Measurements from ENCODE around the gene ZNF772. TPM values are rescaled to one million over a fixed set of nuclear protein-coding genes. Genes with fewer than 3 reads are reported as not detected.
"Not testable (repeated sequence)": the region's sequence is repeated elsewhere in the genome, so short reads cannot be mapped to it uniquely, and the experiment has no call there.

The ZNF772 gene
- total RNA-seq, 4 donors from 2014 or later, result 6.1 to 15.0 (median 10.9) TPM

GRCh38 chr19:57499680-57500395, 22.5 kb upstream of the ZNF772 start, which contains the start of gene ZNF773:
ZNF773 (plus strand) TSS chr19:57499938; CDS start chr19:57500081, 143 bp downstream.
- peak; percentile 97 for DNase-seq (ENCODE audit: low spot score in 2 of 2)
- not testable (repeated sequence) for H3K9me3 ChIP-seq, H3K27me3 ChIP-seq, H3K4me1 ChIP-seq
- peak in 2 of 3 donors; percentile 56 to 88 for TF ChIP-seq POLR2AphosphoS5 (IDR thresholded peaks at IDR 0.05)
- TF ChIP-seq POLR2A (IDR thresholded peaks at IDR 0.05), result peak in 1 of 2 donors; percentile 61
- Histone ChIP-seq H3K36me3 (peaks cover 11% of the 10 kb centered on the region), H3K4me3 (peak within 1 kb of the TSS; percentile 77), H3K27ac (peak within 1 kb of the TSS; percentile 92)
- 3% methylated on average over 47 of the region's 69 CpGs for WGBS

- not testable (repeated sequence) for H3K27ac ChIP-seq; DNase-seq (ENCODE audit: low spot score in 2 of 2); H3K4me1 ChIP-seq; H3K9me3 ChIP-seq; H3K36me3 ChIP-seq; H3K27me3 ChIP-seq
- H3K4me3 ChIP-seq, result peak overlapping the region; percentile 77
Observed at GRCh38 chr19:57499332-57499679, 21.9 kb upstream of the ZNF772 start.

- not testable (repeated sequence) for H3K4me1 ChIP-seq; H3K9me3 ChIP-seq; H3K27ac ChIP-seq; DNase-seq (ENCODE audit: low spot score in 2 of 2); H3K27me3 ChIP-seq
- 0% methylated on average over 1 of the region's 1 CpG for WGBS
- H3K36me3 ChIP-seq, result peaks cover 30% of the 10 kb centered on the region
- H3K4me3 ChIP-seq, result peak overlapping the region; percentile 71
Observed at GRCh38 chr19:57488299-57488644, 10.9 kb upstream of the ZNF772 start.

- Histone ChIP-seq H3K27ac (peak within 1 kb of the TSS; percentile 82), H3K36me3 (peaks cover 24% of the 10 kb centered on the region), H3K4me3 (peak within 1 kb of the TSS; percentile 71)
- not testable (repeated sequence) for H3K27me3 ChIP-seq, H3K9me3 ChIP-seq, H3K4me1 ChIP-seq
- DNase-seq (ENCODE audit: low spot score in 2 of 2), result peak; percentile 94 to 96
- WGBS, result 1% methylated on average over 32 of the region's 69 CpGs
- peak in 1 of 2 donors; percentile 6 for TF ChIP-seq CTCF (IDR thresholded peaks at IDR 0.05)
- peak in 1 of 2 donors; percentile 15 for TF ChIP-seq POLR2A (IDR thresholded peaks at IDR 0.05)
- peak in 2 of 3 donors; percentile 41 to 60 for TF ChIP-seq POLR2AphosphoS5 (IDR thresholded peaks at IDR 0.05)
Observed at GRCh38 chr19:57487477-57488298, 10.3 kb upstream of the ZNF772 start, which contains the start of gene ZNF419. ZNF419 (plus strand) TSS chr19:57487750; CDS start chr19:57487951, 201 bp downstream.

GRCh38 chr19:57473646-57474045, 3.7 kb downstream of the ZNF772 start:
- 96% methylated on average over 4 of the region's 4 CpGs for WGBS
- no peak overlapping the region for H3K4me3 ChIP-seq

GRCh38 chr19:57466489-57466888, 10.9 kb downstream of the ZNF772 start:
- Histone ChIP-seq H3K27me3 (no peaks in the 10 kb centered on the region), H3K36me3 (peaks cover 11% of the 10 kb centered on the region), H3K4me3 (no peak overlapping the region), H3K4me1 (no peaks in the 10 kb centered on the region), H3K27ac (no peak overlapping the region), H3K9me3 (peaks cover 59% of the 10 kb centered on the region)
- DNase-seq (ENCODE audit: low spot score in 2 of 2), result no peak
- WGBS, result 92% methylated on average over 5 of the region's 5 CpGs
- no peak for TF ChIP-seq POLR2A (IDR thresholded peaks at IDR 0.05)
- no peak for TF ChIP-seq POLR2AphosphoS5 (IDR thresholded peaks at IDR 0.05)
- TF ChIP-seq CTCF (IDR thresholded peaks at IDR 0.05), result no peak
- no peak for TF ChIP-seq EP300 (IDR thresholded peaks at IDR 0.05)

More at GRCh38 chr19:57473646-57474045, 3.7 kb downstream of the ZNF772 start:
- H3K9me3 ChIP-seq, result peaks cover 71% of the 10 kb centered on the region
- TF ChIP-seq CTCF (IDR thresholded peaks at IDR 0.05), result no peak
- no peak for TF ChIP-seq POLR2AphosphoS5 (IDR thresholded peaks at IDR 0.05)
- no peak for TF ChIP-seq POLR2A (IDR thresholded peaks at IDR 0.05)
- no peak for TF ChIP-seq EP300 (IDR thresholded peaks at IDR 0.05)
- H3K27ac ChIP-seq, result no peak overlapping the region
- no peaks in the 10 kb centered on the region for H3K27me3 ChIP-seq
- H3K36me3 ChIP-seq, result peaks cover 34% of the 10 kb centered on the region
- peaks cover 7% of the 10 kb centered on the region for H3K4me1 ChIP-seq
- DNase-seq (ENCODE audit: low spot score in 2 of 2), result no peak

Measured in suprapubic skin (tissue), 4 donors.